ENCODE data around the gene RAB33B. TPM values are rescaled to one million over a fixed set of nuclear protein-coding genes. Genes with fewer than 3 reads are reported as not detected.

RAB33B gene
- total RNA-seq, 2 experiments from 2014 or later, result 9.2 to 11.7 TPM

DNA sequence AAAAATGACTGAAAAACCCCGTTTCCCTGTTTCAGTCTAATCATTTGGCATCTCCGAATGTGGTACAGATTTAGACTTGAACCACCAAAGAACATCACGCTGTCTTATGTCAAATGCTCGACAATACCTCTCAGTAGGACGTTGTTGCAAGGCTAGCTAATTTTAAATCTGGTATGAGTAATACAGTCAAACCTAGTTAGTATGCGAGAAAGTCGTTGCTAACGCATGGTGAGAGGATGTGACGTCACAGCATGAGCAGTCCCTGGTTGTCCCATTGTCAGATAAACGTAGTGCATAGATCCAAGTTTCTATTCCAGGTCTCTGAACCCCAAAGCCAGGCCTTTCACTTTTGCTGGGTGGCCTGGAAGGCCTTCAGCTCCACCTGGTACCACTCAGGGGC, 57.4 kb downstream of the RAB33B start:
- Histone ChIP-seq H3K27ac (ENCODE audit: low read depth, low read length, poor library complexity, severe bottlenecking) (no peak overlapping the region), H3K9me3 (ENCODE audit: low read length) (no peaks in the 10 kb centered on the region), H3K4me3 (ENCODE audit: low read depth, low read length, poor library complexity, severe bottlenecking) (no peak overlapping the region), H2AFZ (ENCODE audit: low read length) (no peak overlapping the region), H3K79me2 (ENCODE audit: insufficient read depth, low read depth, low read length) (no peaks in the 10 kb centered on the region), H3K4me1 (ENCODE audit: insufficient read depth, low read length, poor library complexity, severe bottlenecking) (no peaks in the 10 kb centered on the region), H3K4me2 (ENCODE audit: low read length) (no peak overlapping the region), H3K9me2 (ENCODE audit: insufficient read depth, low read length) (no peaks in the 10 kb centered on the region), H3K36me3 (ENCODE audit: insufficient read depth, low read length) (peaks cover 95% of the 10 kb centered on the region), H4K20me1 (ENCODE audit: insufficient read depth, low read length) (no peaks in the 10 kb centered on the region)
- DNase-seq (ENCODE audit: low spot score), result no peak
- TF ChIP-seq EZH2phosphoT487 (IDR thresholded peaks at IDR 0.05; ENCODE audit: borderline replicate concordance, low read depth, low read length), result no peak
- TF ChIP-seq, protein P1, sequence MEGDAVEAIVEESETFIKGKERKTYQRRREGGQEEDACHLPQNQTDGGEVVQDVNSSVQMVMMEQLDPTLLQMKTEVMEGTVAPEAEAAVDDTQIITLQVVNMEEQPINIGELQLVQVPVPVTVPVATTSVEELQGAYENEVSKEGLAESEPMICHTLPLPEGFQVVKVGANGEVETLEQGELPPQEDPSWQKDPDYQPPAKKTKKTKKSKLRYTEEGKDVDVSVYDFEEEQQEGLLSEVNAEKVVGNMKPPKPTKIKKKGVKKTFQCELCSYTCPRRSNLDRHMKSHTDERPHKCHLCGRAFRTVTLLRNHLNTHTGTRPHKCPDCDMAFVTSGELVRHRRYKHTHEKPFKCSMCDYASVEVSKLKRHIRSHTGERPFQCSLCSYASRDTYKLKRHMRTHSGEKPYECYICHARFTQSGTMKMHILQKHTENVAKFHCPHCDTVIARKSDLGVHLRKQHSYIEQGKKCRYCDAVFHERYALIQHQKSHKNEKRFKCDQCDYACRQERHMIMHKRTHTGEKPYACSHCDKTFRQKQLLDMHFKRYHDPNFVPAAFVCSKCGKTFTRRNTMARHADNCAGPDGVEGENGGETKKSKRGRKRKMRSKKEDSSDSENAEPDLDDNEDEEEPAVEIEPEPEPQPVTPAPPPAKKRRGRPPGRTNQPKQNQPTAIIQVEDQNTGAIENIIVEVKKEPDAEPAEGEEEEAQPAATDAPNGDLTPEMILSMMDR (conservative IDR thresholded peaks at IDR 0.05; ENCODE audit: low read length), result no peak
- POLR2A ChIA-PET, result no interaction called here
- CTCF ChIA-PET (ENCODE audit: unreplicated experiment), result no interaction called here
- BruUV-seq (replicated peaks), result no TSS peak
- intact Hi-C loops (cut with micrococcal nuclease; ENCODE audit: unreplicated experiment), result no loop called here

DNA sequence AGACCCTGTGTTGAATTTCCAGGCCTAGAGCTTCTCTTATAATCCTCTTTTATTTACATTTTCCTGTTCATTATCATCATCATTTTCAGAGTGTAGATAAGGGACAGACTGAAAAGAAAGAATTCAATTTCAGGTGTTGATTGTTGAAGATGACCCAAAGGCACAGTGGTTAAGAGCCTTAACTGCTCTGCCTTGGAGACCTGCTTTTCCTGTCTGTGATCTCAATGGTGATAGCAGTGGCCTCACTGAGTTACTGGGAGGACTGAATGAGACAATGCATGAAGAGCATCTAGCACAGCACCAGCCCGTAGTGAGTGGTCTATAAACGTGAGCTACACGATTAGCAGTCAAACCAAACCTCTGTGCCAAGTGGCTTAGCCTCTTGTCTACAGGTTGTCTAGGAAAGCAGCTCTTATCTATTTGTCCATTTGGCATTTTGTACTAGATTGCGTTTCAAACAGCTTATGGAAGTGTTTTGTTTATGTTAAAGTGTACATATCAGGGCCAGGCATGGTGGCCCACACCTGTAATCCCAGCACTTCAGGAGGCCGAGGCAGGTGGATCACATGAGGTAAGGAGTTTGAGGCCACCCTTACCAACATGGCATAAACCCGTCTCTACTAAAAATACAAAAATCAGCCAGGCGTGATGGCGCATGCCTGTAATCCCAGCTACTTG, 60.6 kb downstream of the RAB33B start:
- intact Hi-C loops (cut with micrococcal nuclease; ENCODE audit: unreplicated experiment), result no loop called here
- H3K9me3 ChIP-seq (ENCODE audit: low read length), result no peaks in the 10 kb centered on the region
- H3K36me3 ChIP-seq (ENCODE audit: insufficient read depth, low read length), result peaks cover 97% of the 10 kb centered on the region
- no peaks in the 10 kb centered on the region for H3K9me2 ChIP-seq (ENCODE audit: insufficient read depth, low read length)
- H3K4me3 ChIP-seq (ENCODE audit: low read depth, low read length, poor library complexity, severe bottlenecking), result no peak overlapping the region
- ChIA-PET POLR2A (interaction anchor here (1.3 kb wide), 1 partner anchor 15 kb away, joined by 5 read pairs; no protein-coding TSS in a partner anchor), CTCF (ENCODE audit: unreplicated experiment) (interaction anchor here (1.5 kb wide), 1 partner anchor 13 kb away, joined by 3 read pairs; no protein-coding TSS in a partner anchor)
- H3K4me1 ChIP-seq (ENCODE audit: insufficient read depth, low read length, poor library complexity, severe bottlenecking), result no peaks in the 10 kb centered on the region
- no peaks in the 10 kb centered on the region for H3K79me2 ChIP-seq (ENCODE audit: insufficient read depth, low read depth, low read length)
- H2AFZ ChIP-seq (ENCODE audit: low read length), result no peak overlapping the region
- no peaks in the 10 kb centered on the region for H4K20me1 ChIP-seq (ENCODE audit: insufficient read depth, low read length)
- no peak overlapping the region for H3K4me2 ChIP-seq (ENCODE audit: low read length)
- BruUV-seq (replicated peaks), result no TSS peak
- no peak overlapping the region for H3K27ac ChIP-seq (ENCODE audit: low read depth, low read length, poor library complexity, severe bottlenecking)
- TF ChIP-seq EZH2phosphoT487 (IDR thresholded peaks at IDR 0.05; ENCODE audit: borderline replicate concordance, low read depth, low read length), result no peak
- TF ChIP-seq, protein P1 (conservative IDR thresholded peaks at IDR 0.05; ENCODE audit: low read length), result no peak
- DNase-seq (ENCODE audit: low spot score), result no peak

DNA sequence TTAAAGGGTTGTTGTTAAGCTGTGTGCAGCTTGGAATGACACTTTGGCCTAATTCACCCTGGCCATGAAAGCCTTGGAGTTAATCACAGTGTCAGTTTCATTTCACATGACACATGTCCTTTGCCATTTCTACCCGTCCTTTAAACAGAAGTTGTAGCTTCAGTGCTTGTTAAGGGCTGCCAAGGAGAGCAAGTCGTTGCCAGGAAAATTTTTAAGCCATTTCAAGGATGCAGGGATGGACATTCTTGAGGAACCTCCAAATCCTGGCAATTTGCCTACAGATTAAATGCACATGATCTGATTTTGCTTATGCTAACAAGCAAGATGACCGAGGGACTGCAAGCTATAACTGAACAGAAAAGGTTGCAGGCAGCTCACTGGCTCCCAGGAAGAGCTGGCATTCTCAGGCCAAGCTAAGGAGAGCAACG, 61.6 kb downstream of the RAB33B start:
- no peak overlapping the region for H2AFZ ChIP-seq (ENCODE audit: low read length)
- TF ChIP-seq, protein P1 (conservative IDR thresholded peaks at IDR 0.05; ENCODE audit: low read length), result no peak
- H4K20me1 ChIP-seq (ENCODE audit: insufficient read depth, low read length), result no peaks in the 10 kb centered on the region
- intact Hi-C loops (cut with micrococcal nuclease; ENCODE audit: unreplicated experiment), result no loop called here
- H3K27ac ChIP-seq (ENCODE audit: low read depth, low read length, poor library complexity, severe bottlenecking), result no peak overlapping the region
- H3K9me3 ChIP-seq (ENCODE audit: low read length), result no peaks in the 10 kb centered on the region
- H3K4me2 ChIP-seq (ENCODE audit: low read length), result no peak overlapping the region
- POLR2A ChIA-PET, result interaction anchor here (0.7 to 1.4 kb wide), 2 partner anchors 11 to 13 kb away, joined by 4 read pairs; no protein-coding TSS in a partner anchor
- BruUV-seq (replicated peaks), result no TSS peak
- no peak for DNase-seq (ENCODE audit: low spot score)
- no peaks in the 10 kb centered on the region for H3K79me2 ChIP-seq (ENCODE audit: insufficient read depth, low read depth, low read length)
- H3K4me1 ChIP-seq (ENCODE audit: insufficient read depth, low read length, poor library complexity, severe bottlenecking), result no peaks in the 10 kb centered on the region
- peaks cover 97% of the 10 kb centered on the region for H3K36me3 ChIP-seq (ENCODE audit: insufficient read depth, low read length)
- CTCF ChIA-PET (ENCODE audit: unreplicated experiment), result interaction anchor here (1.5 kb wide), 1 partner anchor 14 kb away, joined by 3 read pairs; no protein-coding TSS in a partner anchor
- no peaks in the 10 kb centered on the region for H3K9me2 ChIP-seq (ENCODE audit: insufficient read depth, low read length)
- no peak overlapping the region for H3K4me3 ChIP-seq (ENCODE audit: low read depth, low read length, poor library complexity, severe bottlenecking)

Measured in OCI-LY7 (cell line).